Nephron (organoid): ENCODE measurements around the gene EHBP1L1.

Experiments
- H3K27ac Mint-ChIP-seq, 3 experiments: 2 replicates each; pipeline ENCODE4 v1.8.0; 2020; ENCODE audit warnings: mixed read lengths in 3 of 3, mild to moderate bottlenecking in 2 of 3, moderate library complexity in 1 of 3
- H3K27me3 Mint-ChIP-seq: 2 replicates; pipeline ENCODE4 v1.8.0; 2021; ENCODE audit warnings: low read depth, mild to moderate bottlenecking, moderate library complexity, mixed read lengths
- H3K36me3 Mint-ChIP-seq: 2 replicates; pipeline ENCODE4 v1.8.0; 2020; ENCODE audit warnings: low read depth, mixed read lengths
- H3K4me1 Mint-ChIP-seq: 2 replicates; pipeline ENCODE4 v1.8.0; 2020; ENCODE audit warnings: mixed read lengths
- H3K4me3 Mint-ChIP-seq, 3 experiments: 2 replicates each; pipeline ENCODE4 v1.8.0; 2020; ENCODE audit warnings: mild to moderate bottlenecking in 3 of 3, mixed read lengths in 3 of 3, moderate library complexity in 2 of 3
- H3K9me3 Mint-ChIP-seq: 2 replicates; pipeline ENCODE4 v1.8.0; 2020; ENCODE audit warnings: mixed read lengths
- TF ChIP-seq, protein P1 (sequence below), 3 experiments: fragments of 200-600 bp; sonication (generic); IDR thresholded peaks; one replicate each; pipeline ENCODE4 v1.5.0; 2021; ENCODE audit warnings: antibody characterized with exemption in 3 of 3; ENCODE audit not compliant: unreplicated experiment in 3 of 3

EHBP1L1 gene

DNA sequence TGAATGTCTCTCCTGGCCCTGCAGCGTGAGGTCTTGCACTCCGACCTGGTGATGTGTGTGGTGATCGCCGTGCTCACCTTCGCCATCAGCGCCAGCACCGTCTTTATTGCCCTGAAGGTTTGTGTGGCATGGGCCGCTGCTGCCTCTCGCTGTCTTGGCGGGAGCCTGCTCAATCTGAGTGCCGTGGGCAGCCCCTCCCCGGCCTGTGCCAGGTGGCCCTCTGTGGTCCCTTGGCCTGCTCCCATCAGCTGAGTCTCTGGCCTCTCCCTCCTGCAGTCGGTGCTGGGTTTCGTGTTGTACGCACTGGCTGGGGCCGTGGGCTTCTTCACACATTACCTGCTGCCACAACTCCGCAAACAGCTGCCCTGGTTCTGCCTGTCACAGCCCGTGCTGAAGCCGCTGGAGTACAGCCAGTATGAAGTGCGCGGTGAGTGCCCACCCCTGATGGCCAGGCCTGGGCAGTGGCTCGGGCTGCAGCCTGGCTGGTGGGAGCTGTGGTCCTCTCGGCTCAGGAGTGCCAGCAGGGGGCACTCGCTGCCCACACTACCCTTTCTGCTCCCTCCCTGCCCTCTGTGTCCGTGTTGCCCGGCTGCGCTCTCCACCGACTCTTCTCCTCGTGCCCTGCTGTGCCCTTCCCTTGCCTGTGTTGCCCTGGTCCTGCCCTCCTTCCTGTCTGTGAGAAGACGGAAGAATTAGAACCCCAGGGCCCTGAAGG, 49.9 kb downstream of the EHBP1L1 start:
- Mint-ChIP-seq H3K36me3 (peaks cover 12% of the 10 kb centered on the region), H3K4me1 (no peaks in the 10 kb centered on the region), H3K9me3 (no peaks in the 10 kb centered on the region), H3K27me3 (no peaks in the 10 kb centered on the region), H3K27ac (no peak overlapping the region), H3K4me3 (no peak overlapping the region)
- TF ChIP-seq, protein P1, sequence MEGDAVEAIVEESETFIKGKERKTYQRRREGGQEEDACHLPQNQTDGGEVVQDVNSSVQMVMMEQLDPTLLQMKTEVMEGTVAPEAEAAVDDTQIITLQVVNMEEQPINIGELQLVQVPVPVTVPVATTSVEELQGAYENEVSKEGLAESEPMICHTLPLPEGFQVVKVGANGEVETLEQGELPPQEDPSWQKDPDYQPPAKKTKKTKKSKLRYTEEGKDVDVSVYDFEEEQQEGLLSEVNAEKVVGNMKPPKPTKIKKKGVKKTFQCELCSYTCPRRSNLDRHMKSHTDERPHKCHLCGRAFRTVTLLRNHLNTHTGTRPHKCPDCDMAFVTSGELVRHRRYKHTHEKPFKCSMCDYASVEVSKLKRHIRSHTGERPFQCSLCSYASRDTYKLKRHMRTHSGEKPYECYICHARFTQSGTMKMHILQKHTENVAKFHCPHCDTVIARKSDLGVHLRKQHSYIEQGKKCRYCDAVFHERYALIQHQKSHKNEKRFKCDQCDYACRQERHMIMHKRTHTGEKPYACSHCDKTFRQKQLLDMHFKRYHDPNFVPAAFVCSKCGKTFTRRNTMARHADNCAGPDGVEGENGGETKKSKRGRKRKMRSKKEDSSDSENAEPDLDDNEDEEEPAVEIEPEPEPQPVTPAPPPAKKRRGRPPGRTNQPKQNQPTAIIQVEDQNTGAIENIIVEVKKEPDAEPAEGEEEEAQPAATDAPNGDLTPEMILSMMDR (IDR thresholded peaks at IDR 0.05; ENCODE audit: unreplicated experiment in 3 of 3), result peak; percentile 48 to 55 (median 48)

DNA sequence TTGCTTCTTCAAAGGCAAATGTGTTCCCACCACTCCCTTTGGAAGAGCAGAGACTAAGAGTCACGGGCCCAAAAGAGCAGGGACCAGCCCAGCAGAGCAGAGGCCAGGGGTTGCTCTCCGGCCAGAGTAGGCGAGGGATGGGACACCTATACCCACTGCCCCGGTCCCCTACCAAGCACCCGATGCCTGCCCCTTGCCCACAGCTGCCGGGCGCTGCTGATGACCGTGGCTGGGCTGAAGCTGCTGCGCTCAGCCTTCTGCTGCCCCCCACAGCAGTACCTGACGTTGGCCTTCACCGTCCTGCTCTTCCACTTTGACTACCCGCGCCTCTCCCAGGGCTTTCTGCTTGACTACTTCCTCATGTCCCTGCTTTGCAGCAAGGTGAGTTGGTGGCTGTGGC, 51.3 kb downstream of the EHBP1L1 start:
- Mint-ChIP-seq H3K4me1 (no peaks in the 10 kb centered on the region), H3K4me3 (no peak overlapping the region), H3K27ac (no peak overlapping the region), H3K36me3 (peaks cover 16% of the 10 kb centered on the region), H3K27me3 (no peaks in the 10 kb centered on the region), H3K9me3 (no peaks in the 10 kb centered on the region)
- TF ChIP-seq, protein P1 (IDR thresholded peaks at IDR 0.05; ENCODE audit: unreplicated experiment in 3 of 3), result no peak

DNA sequence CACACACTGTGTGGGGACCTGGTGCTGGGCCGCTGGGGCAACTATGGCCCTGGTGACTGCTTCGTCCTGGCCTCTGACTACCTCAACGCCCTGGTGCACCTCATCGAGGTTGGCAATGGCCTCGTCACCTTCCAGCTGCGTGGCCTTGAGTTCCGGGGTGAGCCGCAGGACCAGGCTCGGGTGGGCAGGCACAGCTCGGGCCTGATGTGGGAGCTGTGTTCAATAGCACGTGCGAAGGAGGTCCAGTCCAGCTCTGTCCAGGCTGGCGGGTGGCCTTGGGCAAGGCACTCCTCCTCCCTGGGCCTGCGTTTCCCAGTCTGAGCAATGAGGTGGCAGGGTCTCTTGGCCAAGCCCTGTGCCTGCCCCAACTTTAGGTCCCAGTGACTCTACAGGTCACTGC, 53.7 kb downstream of the EHBP1L1 start:
- H3K4me3 Mint-ChIP-seq, result no peak overlapping the region
- H3K27ac Mint-ChIP-seq, result no peak overlapping the region
- no peaks in the 10 kb centered on the region for H3K4me1 Mint-ChIP-seq
- TF ChIP-seq, protein P1 (IDR thresholded peaks at IDR 0.05; ENCODE audit: unreplicated experiment in 3 of 3), result no peak
- no peaks in the 10 kb centered on the region for H3K27me3 Mint-ChIP-seq
- no peaks in the 10 kb centered on the region for H3K9me3 Mint-ChIP-seq
- H3K36me3 Mint-ChIP-seq, result peaks cover 12% of the 10 kb centered on the region

DNA sequence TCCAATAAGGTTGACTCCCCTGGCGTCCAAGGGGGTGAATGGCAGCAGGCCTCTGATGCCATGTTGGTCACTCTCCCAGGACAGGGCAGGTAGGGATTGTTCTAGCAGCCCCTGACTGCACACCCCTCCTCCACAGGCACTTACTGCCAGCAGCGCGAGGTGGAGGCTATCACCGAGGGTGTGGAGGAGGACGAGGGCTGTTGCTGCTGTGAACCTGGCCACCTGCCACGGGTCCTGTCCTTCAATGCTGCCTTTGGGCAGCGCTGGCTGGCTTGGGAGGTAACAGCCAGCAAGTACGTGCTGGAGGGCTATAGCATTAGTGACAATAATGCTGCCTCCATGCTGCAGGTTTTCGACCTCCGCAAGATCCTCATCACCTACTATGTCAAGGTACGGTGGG, 54.4 kb downstream of the EHBP1L1 start:
- no peak overlapping the region for H3K4me3 Mint-ChIP-seq
- H3K36me3 Mint-ChIP-seq, result peaks cover 12% of the 10 kb centered on the region
- no peaks in the 10 kb centered on the region for H3K4me1 Mint-ChIP-seq
- TF ChIP-seq, protein P1 (IDR thresholded peaks at IDR 0.05; ENCODE audit: unreplicated experiment in 3 of 3), result no peak
- no peak overlapping the region for H3K27ac Mint-ChIP-seq
- H3K27me3 Mint-ChIP-seq, result no peaks in the 10 kb centered on the region
- no peaks in the 10 kb centered on the region for H3K9me3 Mint-ChIP-seq

DNA sequence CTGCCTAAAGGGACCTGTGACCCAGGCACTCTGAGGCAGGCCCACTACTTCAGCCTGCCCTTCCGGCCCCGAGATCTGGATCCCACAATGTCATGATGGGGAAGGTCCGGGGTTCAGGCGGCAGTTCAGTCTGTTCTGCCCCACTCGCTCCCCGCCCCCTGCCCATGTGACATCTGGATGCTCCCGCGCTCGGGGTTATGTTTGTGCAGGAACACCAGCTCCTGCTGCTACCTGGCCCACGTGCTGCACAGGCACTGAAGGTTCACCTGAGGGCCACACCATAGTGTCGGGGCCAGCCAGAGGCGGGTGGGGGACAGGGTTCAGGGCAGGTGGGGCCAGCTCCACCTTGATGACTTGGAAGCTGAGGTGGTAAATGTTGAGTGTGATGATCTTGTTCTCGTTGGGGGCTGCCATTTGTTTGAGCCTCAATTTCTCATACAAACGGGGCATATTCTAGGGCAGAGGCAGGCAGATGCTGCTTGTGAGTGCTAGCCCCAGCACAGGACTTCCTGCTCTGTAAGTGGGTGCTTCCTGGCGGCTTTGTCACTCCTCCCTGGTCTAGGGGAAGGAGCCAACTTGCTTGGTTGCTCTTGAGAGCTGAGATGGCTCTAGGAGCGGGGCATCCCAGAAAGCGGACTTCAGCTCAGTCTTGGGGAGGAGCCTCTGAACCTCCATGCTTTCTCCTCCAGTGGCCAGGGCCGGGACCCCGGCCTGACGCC, 57.7 kb downstream of the EHBP1L1 start:
- Mint-ChIP-seq H3K36me3 (peaks cover 16% of the 10 kb centered on the region), H3K9me3 (no peaks in the 10 kb centered on the region), H3K27me3 (no peaks in the 10 kb centered on the region), H3K27ac (no peak overlapping the region), H3K4me1 (peaks cover under 1% of the 10 kb centered on the region), H3K4me3 (no peak overlapping the region)
- TF ChIP-seq, protein P1 (IDR thresholded peaks at IDR 0.05; ENCODE audit: unreplicated experiment in 3 of 3), result no peak

DNA sequence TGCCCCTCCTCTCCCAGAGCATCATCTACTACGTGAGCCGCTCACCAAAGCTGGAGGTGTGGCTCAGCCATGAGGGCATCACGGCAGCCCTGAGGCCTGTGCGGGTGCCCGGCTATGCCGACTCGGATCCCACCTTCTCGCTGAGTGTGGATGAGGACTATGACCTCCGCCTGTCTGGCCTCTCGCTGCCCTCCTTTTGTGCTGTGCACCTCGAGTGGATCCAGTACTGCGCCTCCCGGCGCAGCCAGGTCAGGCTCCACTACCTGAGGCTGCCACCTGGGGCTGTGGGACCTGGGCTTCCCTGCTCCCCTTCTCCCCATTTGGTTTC, 58.2 kb downstream of the EHBP1L1 start:
- Mint-ChIP-seq H3K27me3 (no peaks in the 10 kb centered on the region), H3K9me3 (no peaks in the 10 kb centered on the region), H3K4me3 (no peak overlapping the region), H3K27ac (no peak overlapping the region), H3K36me3 (peaks cover 15% of the 10 kb centered on the region), H3K4me1 (peaks cover 5% of the 10 kb centered on the region)
- TF ChIP-seq, protein P1 (IDR thresholded peaks at IDR 0.05; ENCODE audit: unreplicated experiment in 3 of 3), result no peak
